Thoracic aorta (tissue), 2 donors: ENCODE data around the gene SHROOM4. TPM values are rescaled to one million over a fixed set of nuclear protein-coding genes. Genes with fewer than 3 reads are reported as not detected.

ENCODE experiments used
- ATAC-seq: fragments of 150-250 bp; one replicate; pipeline ENCODE4 v1.8.0; 2017; ENCODE audit warnings: low read depth; ENCODE audit not compliant: insufficient number of reproducible peaks, low FRiP score
- DNase-seq: peaks from one replicate; pipeline ENCODE4 v3.0.0-alpha.2; 2020; ENCODE audit warnings: low spot score
- H3K27ac ChIP-seq, 2 donors: fragments of 200-600 bp; sonication (generic); 1 replicate in 1 of 2; 2 replicates in 1 of 2; pipeline ENCODE4 v1.5.1; 2016; ENCODE audit warnings: mild to moderate bottlenecking in 2 of 2, moderate library complexity in 2 of 2
- H3K27me3 ChIP-seq: fragments of 200-600 bp; sonication (generic); replicated peaks from 2 replicates; pipeline ENCODE4 v1.6.0; 2016; ENCODE audit warnings: mild to moderate bottlenecking; ENCODE audit not compliant: insufficient read depth
- H3K36me3 ChIP-seq: fragments of 200-600 bp; sonication (generic); one replicate; pipeline ENCODE4 v1.5.1; 2016
- H3K4me1 ChIP-seq, 2 donors: fragments of 200-600 bp; sonication (generic); 1 replicate in 1 of 2; 2 replicates in 1 of 2; pipeline versions ENCODE4 v1.5.1 to v1.6.0; 2016; ENCODE audit warnings: low read depth in 2 of 2, mild to moderate bottlenecking in 1 of 2; ENCODE audit not compliant: control insufficient read depth in 1 of 2
- H3K4me3 ChIP-seq: fragments of 200-600 bp; sonication (generic); 2 replicates; pipeline ENCODE4 v1.5.1; 2016; ENCODE audit warnings: mild to moderate bottlenecking
- H3K9me3 ChIP-seq: fragments of 200-600 bp; sonication (generic); 2 replicates; pipeline ENCODE4 v1.5.1; 2016
- CTCF ChIP-seq: fragments of 200-600 bp; sonication (generic); IDR thresholded peaks from one replicate; pipeline ENCODE4 v1.5.1; 2019; ENCODE audit warnings: antibody characterized with exemption
- total RNA-seq, 2 donors: library from RNA; depleted of rRNA; stranded (reverse); fragments of >200 nt; gene quantifications; one replicate each; pipeline versions ENCODE4 v1.1.0 to v1.2.3, GENCODE V29; 2016

SHROOM4 gene
- total RNA-seq, 2 donors from 2014 or later: 16.0 to 24.2 TPM

- DNase-seq (no peak), ATAC-seq (no peak)
- TF ChIP-seq CTCF: no peak
- Histone ChIP-seq H3K4me1 (no peaks in the 10 kb centered on the region), H3K27me3 (no peaks in the 10 kb centered on the region), H3K27ac (no peak overlapping the region), H3K9me3 (no peaks in the 10 kb centered on the region), H3K36me3 (no peaks in the 10 kb centered on the region), H3K4me3 (no peak overlapping the region)
Observed at GRCh38 chrX:50613846-50614245, 200.1 kb downstream of the SHROOM4 start.

- ATAC-seq (no peak), DNase-seq (no peak)
- H3K27me3 ChIP-seq: no peaks in the 10 kb centered on the region
- H3K9me3 ChIP-seq: no peaks in the 10 kb centered on the region
- no peak for TF ChIP-seq CTCF
- H3K27ac ChIP-seq: no peak overlapping the region
- H3K4me1 ChIP-seq: no peaks in the 10 kb centered on the region
- H3K4me3 ChIP-seq: no peak overlapping the region
- no peaks in the 10 kb centered on the region for H3K36me3 ChIP-seq
Observed at GRCh38 chrX:50609796-50610195, 204.2 kb downstream of the SHROOM4 start.

- ATAC-seq: no peak
- TF ChIP-seq CTCF: no peak
- no peak for DNase-seq
- H3K27me3 ChIP-seq: no peaks in the 10 kb centered on the region
- H3K36me3 ChIP-seq: no peaks in the 10 kb centered on the region
- H3K9me3 ChIP-seq: no peaks in the 10 kb centered on the region
- no peaks in the 10 kb centered on the region for H3K4me1 ChIP-seq
- no peak overlapping the region for H3K27ac ChIP-seq
- H3K4me3 ChIP-seq: no peak overlapping the region
Observed at GRCh38 chrX:50606300-50606950, 207.6 kb downstream of the SHROOM4 start.

GRCh38 chrX:50596056-50596455 is 217.9 kb downstream of the SHROOM4 start:
- TF ChIP-seq CTCF: no peak
- no peak for DNase-seq
- Histone ChIP-seq H3K4me1 (no peaks in the 10 kb centered on the region), H3K36me3 (no peaks in the 10 kb centered on the region), H3K27me3 (no peaks in the 10 kb centered on the region), H3K27ac (no peak overlapping the region), H3K4me3 (no peak overlapping the region), H3K9me3 (no peaks in the 10 kb centered on the region)
- ATAC-seq: no peak

- H3K27ac ChIP-seq: no peak overlapping the region
- ATAC-seq (no peak), DNase-seq (no peak)
- H3K4me3 ChIP-seq: no peak overlapping the region
- H3K36me3 ChIP-seq: no peaks in the 10 kb centered on the region
- no peaks in the 10 kb centered on the region for H3K9me3 ChIP-seq
- TF ChIP-seq CTCF: no peak
- no peaks in the 10 kb centered on the region for H3K27me3 ChIP-seq
- H3K4me1 ChIP-seq: no peaks in the 10 kb centered on the region
Observed at GRCh38 chrX:50594788-50595187, 219.2 kb downstream of the SHROOM4 start.
